Right forelimb (tissue), 1 donor: ENCODE measurements around the gene SCAMP1.

Experiments
- DNase-seq: peaks from one replicate; pipeline ENCODE4 v3.0.0-alpha.2; 2018

Gene SCAMP1

DNA sequence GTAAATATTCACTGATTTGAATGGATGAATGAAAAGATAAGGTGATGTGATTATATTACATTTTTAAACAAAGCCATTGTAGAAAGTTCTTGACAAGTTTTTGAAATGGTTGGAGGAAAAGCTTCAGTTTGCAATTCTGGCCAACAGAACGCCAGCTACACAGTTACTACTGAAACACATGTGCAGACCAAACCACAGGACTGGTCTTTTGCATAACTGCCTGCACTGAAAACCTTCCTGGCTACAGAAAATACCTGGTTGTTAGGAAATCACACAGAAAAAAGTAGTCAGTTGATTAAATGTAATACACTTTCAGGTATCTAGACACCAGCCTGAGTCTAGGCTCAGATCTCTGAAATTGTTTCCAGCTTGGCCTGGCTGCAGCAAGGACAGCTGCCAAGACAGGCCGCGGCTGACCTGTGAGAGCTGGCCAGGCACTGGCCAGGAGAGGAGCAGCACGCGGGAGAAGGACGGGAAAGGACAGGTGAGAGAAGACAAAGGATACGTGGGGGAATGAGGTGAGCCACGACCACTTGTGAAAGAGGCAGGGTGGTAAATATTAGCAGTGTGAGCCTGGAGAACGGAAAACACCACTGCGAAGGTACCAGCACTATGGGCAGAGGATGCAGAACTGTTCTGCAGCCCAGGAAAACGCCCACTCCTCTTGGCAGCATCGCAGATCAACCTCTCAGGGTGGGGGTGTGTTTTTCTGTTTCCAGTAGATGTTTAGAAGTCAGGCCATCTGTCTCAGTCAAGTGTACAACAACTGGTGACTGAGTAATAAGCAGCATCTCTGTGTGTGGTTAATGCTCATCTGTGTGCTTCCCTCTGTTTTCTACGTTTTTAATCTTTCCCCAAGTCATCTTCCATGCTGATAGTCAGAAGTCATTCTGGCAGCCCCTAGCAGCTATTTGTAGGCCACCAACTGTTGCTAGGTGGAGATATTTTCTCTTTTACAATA lies 137.4 kb downstream of the SCAMP1 start:
- DNase-seq: no peak

- DNase-seq: no peak
These were observed 139.1 kb downstream of the SCAMP1 start for GRCh38 chr5:78499485-78499884.

DNA sequence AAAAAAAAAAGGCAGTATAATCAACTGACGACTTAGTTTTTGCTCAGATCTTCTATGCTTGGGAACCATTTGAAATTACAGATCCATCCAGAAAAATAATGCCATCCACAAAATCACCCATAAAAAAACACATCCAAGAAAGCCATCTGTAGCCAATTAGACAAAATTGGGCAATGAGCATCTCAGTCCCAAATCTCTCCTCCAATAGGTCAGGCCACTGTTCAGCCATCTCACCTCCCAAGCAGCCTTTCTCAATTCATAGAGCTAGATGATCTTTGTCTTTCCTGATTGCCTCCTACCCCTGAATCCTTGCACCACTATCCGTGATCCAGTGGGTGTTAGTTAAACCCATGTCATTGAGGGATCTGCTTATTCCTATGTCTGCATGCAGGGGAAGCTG lies 139.6 kb downstream of the SCAMP1 start:
- no peak for DNase-seq

GRCh38 chr5:78500871-78501270 lies 140.5 kb downstream of the SCAMP1 start:
- no peak for DNase-seq

DNA sequence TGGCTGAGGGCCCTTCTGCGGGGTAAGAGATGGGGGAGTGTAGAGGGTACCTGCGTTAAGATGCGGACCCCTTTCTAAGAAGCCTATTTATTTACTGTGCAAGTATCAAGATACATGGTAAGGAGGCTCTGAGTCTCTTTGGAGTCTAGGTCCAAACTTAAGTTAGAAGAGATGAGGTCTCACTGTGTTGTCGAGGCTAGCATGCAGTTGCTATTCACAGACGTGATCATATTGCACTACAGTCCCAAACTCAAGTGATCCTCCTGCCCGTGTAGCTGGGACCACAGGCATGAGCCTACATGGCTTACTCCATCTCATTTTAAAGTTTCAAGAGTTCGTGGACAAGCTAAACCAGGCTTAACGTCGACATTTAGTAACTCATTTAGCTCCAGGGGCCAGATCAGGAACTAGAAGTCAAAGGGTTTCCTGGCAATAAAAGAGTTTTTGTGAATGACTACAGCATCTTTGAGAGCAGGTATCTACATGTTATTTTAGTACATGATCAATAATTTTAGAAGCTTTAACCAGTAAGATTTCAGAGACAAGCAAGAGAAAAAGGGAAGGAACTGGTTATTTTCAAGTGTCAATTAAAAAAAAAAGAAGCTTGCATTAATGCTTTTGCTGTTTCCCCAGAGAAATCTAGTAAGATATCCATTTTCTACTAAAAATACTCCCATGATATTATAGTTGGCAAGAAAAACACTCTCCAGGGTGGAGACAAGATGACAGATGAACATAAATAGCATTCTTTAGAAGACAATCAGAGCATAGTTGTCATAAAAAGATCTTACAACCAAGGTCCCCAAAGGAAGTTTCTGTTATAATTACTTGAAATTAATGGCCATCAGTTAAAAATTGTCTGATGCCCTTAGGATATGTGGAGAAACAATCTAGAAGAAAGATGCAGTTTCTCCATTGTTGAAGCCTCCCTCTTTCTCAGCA lies 141.3 kb downstream of the SCAMP1 start:
- DNase-seq: no peak

DNA sequence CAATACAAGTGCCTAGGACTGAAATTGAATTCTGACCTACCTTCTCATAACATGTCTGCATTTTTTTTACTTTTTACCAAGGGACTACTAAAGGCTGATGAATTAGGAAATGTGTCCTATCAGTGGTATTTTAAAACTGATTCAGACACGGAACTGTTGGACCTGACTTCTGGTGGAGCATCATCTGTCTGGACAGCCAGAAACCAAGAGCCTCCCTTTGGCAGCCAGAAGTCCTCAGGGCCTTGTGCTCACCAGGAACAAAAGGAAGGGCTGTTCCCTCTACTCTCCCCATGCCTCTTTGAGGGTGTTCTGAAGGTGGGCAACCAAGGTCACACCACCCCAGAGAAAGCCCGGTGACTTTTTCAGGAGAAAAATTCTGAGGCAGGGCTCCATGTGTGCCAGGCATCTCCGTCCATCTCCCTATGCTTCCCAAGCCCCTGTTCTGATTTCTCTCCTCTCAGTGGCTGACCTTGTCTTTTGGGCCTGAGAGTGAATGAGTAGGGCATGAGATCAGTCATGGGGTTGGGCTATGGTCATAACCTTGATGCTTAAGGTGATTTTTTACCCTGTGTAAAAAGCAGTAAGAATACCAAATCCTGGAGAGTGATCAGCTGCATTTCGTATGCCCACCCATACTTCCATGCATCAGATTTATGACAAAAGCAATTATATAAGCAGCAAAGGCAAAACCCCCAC lies 143.7 kb downstream of the SCAMP1 start:
- DNase-seq: no peak

- peak; percentile 88 for DNase-seq
These were observed 144.6 kb downstream of the SCAMP1 start for GRCh38 chr5:78504704-78505677.

- no peak for DNase-seq
These were observed 145.4 kb downstream of the SCAMP1 start for GRCh38 chr5:78505860-78506259.

GRCh38 chr5:78506261-78507024 lies 146.0 kb downstream of the SCAMP1 start:
- no peak for DNase-seq

DNA sequence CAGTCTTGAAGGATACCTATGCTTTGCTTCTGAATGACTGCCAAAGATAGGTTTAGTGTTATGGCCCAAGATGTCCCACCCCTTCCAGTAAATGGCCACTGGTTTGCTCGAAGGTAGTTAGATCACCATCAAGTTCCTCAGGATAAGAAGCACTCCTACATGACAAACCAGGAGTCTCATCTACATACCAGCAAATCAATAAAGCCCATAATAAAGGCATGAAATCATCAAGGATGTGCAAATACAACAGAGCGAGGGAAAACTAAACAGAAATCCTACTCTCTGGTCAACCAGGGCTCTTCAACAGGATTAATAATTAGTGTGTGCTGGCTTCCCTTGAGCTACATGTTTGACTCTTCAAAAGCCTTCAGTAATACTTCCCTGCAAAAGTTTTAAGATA lies 147.1 kb downstream of the SCAMP1 start:
- DNase-seq: no peak

GRCh38 chr5:78508186-78508765 lies 147.9 kb downstream of the SCAMP1 start:
- no peak for DNase-seq

DNA sequence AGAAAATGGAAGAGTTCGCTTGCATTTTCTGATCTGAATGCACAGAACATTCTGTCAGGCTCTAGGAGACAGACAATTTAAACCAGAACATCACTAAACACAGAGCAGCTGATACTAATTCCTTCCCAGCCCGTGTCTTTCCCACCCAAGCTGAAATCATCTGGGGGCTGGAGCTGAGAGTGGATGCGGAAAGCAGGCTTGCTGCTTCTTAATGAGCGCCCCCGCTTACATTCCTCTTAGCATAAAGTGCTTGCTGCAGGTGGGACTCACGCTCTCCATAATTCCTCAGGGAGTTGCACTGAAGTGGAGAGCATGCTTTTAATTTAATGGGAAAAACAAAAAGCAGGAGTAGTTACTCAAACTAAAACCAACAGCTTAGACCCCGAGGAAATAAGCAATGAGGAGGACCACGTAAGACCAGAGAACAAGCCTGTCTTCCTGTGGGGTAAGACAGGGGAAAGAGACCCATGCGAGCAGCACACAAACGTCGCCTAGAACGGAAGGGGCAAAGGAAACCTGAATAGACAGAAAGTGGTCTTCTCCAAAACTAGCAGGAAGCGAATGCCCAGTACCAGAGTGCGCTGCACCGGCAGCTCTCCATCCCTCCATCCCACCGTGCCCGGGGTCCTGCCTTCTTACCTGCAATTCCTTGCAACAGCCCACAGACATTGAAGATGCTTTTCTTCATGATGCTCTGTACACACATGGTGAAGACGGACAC lies 148.9 kb downstream of the SCAMP1 start:
- DNase-seq: no peak

DNA sequence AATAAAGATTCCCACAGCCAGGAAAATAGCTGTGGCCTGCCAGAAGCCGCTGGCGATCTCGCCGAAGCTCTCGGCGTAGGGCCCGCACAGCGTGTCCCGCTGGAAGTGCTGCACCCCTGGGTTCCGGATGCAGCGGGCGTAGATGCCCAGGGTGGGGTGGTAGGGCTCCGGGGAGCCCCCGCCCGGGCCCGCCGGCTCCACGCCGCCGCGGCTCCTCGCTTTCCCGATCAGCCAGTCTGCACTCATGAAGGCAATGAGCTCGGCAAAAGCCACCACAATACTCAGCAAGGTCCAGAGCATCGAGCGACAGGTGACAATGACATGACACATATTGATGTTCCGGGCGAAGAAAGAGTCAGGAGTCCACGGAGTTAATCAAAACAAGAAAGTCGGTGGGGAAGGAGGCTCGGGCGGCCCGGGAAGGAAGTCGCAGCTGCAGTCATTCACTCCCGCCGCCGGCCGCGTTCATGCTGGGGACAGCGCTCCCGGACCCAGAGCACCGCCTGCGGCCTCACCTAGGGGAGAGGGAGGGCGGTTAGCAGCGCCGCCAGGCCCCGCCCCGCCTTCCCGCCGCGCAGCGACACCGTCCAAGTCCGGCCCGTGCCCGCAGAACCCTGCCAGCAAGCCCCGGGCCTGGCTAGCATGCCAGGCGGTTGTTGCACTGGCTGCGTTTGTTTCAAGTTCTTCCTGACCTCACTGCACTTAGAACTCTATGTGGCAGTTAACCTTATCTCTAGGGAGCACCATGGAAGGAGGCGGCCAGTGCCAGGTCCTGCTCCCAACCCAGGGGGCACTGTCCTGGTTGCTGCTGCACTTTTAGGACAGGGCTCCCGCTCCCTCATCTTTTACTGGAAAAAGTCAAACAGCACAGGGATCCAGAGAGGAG lies 149.7 kb downstream of the SCAMP1 start:
- peak; percentile 76 for DNase-seq

GRCh38 chr5:78511121-78511906 lies 150.9 kb downstream of the SCAMP1 start:
- DNase-seq: no peak

- DNase-seq: no peak
These were observed 152.0 kb downstream of the SCAMP1 start for GRCh38 chr5:78512435-78512834.

DNA sequence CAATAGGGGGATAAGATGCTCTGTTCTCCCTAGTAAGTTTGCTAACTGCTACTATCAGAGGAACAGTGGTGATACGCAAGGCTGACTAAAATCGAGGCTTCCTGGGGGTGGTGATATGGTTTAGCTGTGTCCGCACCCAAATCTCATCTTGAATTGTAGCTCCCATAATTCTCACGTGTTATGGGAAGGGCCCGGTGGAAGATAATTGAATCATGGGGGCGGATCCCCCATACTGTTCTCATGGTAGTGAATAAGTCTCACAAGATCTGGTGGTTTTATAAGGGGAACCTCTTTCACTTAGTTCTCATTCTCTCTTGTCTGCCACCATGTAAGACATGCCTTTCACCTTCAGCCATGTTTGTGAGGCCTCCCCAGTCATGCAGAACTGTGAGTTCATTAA lies 153.0 kb downstream of the SCAMP1 start:
- DNase-seq: no peak

DNA sequence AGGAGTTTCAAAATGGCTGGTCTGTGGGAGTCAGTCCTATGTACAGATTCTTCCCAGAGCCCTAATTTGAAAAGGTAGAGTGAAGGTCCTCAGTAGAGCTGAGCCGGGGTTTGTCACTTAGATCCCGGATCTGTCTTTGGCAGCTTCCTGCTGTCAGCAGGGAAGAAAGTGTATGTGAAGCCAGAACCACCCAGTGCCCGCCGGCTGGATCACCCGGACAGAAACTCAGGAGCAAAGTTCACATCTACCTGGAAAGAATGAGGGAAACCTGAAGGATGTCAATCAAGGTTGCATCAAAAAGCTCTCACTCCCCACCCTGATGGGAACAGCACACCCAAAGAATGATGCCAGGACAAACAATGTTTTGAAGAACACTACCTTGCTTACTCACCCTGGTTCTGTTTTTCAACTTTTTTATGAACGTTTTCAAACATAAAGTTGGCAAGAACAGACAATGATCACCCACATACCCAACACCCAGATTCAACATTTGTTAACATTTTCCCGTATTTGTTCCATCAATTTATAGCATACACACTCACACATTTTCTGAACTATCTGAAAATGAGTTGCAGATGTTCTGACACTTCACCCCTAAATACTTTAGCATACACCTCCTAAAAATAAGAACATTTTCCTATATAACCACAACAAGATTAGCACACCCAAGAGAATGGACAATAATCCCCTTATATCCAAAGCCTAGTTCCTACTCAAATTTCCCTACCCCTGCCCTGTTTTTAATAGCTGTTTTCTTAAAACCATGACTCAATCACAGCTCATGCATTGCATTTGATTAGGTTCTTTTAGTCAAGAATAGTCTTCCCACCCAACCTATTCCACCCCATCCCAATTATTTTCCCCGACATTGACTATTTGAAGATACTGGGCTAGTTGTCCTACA lies 154.3 kb downstream of the SCAMP1 start:
- DNase-seq: no peak
